GM19193 (cell line): ENCODE data around the gene PPFIA4.

Experiments used
- POLR2A ChIP-seq: IDR thresholded peaks from 4 replicates; pipeline ENCODE4 v1.6.1; 2011; ENCODE audit not compliant: insufficient read depth, insufficient read length; ENCODE audit errors: extremely low read depth

The PPFIA4 gene

DNA sequence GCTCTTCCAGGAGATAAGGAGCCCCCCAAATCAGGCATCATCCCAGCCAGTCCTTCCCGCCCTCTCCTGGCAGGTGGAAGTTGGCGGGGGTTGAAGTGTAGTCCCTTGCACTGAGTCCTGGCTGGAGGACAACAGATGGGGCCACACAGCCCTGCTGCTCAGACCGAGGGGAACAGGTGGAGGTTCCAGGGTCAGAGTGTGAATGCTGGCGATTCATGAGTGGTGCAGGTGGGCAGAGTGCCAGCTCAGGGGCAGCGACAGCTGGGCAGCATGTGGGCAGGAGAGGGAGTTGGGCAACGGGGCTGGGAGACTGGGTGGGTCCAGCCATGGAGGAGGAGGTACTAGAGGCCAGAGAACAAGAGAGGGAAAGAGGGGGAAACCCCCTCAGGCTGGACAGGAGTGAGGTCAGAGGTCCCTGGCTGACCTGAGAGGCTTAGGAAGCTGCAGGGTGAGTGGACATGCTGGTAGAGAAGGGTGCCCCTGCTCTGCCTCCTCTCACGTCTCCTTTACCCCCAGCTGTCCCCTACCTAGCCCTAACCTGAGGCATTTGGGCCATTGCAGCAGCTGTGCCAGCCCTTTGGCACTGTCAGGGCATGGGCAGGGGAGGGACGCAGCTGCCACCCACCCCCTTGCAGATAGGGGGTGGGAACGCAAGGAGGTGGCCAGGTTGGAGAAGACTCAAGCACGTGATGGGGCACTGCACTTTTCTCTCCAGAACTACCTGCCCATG, 90.0 kb downstream of the PPFIA4 start:
- no peak for TF ChIP-seq POLR2A

DNA sequence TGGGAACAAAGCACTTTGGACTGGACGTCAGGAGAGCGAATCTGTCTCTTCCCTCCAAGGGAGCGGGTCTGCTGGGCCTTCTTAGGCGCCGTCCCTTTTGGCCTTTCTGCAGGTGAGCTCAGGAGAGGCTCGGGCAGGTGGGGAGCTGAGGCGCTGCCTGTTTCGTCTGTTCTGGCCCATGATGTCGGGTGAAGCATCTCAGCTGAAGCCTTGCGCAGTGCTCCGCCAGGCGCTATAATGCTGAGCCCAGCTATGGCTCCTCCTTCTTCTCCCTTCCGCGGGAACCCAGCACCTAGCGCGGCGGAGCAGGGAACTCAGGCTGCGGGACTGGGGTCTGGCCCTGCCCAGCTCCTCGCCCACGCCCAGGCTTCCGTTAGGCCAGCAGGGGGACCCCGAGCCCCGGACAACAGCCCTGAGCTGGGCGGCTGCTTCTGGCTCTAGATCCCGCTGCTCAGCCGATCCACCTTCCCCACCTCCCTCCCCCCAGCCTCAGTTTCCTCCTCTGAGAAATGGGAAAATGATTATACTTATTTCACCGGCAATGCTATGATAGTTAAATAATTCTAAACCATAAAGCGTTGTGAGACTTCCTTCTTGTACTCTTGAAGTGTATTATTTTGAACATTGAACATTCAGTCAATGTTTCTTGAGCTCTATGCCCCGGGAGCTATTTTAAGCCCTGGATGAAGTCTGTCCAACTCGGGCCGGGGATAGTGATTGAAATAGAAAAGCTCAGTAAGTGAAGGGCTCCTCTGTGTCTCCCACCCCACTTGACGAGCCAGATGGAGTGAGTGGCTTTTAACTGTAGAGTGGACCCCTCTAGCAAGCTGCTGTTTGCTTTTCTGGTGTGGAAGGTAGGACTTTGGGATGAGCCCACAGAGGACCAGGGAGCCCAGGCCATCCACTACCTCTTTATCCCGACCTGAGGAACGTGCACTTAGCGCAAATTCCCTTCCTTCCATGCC, 91.6 kb downstream of the PPFIA4 start:
- no peak for TF ChIP-seq POLR2A

DNA sequence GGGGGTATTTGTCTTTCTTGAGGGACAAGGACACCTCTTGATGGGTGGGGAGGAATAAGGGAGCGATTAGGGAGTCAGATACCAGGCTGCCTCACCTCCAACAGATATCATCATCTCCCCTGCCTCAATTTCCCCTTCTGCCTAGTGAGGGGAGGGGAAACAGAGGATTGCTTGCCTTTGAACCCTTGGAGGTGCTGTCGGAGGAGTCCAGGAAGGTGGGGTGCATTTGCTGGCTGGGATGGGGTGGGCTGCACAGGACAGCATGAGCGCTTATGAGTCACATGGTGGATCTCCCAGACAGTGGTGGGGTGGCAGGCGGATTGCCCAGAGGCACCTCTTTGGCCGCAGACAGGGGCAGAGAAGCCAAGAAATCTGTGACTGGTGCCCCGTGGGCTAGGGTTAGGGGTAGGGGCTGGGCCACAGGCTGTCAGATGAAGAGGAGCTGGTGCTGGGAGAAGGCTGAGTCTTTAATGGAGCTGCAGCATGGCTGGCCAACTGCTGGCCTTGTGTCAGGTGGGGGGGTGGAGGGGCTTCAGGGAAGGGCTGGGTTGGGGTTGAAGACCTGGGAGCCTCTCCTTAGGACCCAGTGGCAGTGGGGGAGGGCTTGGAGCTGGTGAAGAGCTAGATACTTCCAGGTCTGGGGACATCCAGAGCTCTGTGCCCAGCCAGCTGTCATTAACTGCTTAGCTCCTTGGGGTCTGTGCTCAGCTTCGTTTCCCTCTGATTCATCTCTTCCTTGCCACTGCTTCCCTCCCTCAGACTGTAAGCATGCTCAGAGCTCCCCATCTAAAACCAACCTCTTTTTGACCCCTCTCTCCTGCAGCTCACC, 94.2 kb downstream of the PPFIA4 start:
- TF ChIP-seq POLR2A, result no peak

DNA sequence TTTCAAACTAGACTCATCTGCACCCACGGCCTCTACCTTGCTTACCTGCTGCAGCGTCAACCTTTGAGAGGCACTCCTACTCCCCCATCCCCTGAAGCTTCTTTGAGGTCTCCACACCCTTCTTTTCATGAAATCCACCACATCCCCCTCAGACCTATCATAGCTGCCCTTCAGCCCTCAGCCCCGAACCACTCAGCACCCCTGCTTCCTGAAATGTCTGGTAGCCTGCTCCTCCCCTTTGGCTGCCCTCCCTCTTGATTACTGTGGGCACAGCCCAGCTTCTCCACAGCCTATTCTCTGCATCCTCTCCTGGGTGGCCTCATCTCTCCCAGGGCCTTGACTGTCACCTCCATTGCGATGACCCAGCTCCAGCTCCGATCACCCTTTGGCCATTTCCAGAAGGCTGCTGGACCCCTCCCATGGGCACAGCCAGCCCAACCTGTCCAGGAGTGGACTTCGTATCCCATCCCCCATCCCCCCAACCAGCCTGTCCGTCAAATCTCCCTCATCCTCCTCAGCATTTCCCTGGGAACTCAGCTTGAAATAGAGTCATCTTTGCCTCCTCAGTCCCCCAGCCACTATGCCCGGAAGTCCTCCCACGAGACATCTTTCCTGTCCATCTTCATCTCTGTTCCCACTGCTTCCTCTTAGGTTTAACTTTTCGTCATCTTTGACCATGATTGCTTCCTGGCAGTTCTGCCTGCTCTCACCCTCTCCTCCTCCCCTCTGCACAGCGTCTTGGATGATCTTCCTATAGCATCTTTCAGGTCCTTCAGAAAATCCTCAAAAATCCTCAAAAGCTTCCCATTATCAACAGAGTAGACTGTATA, 95.1 kb downstream of the PPFIA4 start:
- TF ChIP-seq POLR2A, result no peak

DNA sequence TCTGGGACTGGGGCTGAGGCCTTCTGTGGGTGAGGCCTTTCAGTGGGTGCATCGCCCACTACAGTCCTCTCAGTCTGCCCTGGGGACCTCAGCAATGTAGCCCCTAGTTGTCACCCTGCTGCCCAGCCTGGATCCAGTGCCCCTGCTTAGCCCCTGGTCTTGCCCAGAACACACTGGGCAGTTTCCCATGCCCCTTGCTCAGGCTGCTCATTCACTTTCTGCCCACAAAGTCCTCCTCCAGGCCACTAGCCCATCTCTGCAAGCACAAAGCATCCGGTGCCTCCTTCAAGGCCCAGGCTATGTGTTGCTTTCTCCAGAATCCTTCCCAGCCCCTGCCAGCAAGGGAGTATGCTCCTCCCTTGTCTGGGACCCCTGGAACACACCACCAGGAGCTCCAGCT, 95.9 kb downstream of the PPFIA4 start:
- no peak for TF ChIP-seq POLR2A

DNA sequence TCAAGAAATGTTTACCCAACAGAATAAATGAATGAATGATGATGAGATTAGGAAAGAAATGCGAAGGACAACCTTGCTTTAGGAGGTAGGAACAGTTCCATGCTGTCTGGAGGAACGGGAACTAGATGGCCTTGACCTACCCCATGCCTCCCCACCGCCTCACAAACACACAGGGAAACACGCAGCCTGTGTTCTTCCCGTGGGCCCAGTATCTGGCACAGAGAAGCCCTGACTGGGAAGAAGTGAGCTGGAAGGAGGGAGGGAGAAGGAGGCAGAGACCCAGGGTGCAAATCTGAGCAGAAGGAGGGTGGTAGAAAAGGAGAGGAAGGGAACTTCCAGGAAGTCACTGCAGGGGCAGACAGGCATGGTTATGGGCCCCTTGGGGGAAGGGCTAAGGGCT, 97.7 kb downstream of the PPFIA4 start:
- no peak for TF ChIP-seq POLR2A

DNA sequence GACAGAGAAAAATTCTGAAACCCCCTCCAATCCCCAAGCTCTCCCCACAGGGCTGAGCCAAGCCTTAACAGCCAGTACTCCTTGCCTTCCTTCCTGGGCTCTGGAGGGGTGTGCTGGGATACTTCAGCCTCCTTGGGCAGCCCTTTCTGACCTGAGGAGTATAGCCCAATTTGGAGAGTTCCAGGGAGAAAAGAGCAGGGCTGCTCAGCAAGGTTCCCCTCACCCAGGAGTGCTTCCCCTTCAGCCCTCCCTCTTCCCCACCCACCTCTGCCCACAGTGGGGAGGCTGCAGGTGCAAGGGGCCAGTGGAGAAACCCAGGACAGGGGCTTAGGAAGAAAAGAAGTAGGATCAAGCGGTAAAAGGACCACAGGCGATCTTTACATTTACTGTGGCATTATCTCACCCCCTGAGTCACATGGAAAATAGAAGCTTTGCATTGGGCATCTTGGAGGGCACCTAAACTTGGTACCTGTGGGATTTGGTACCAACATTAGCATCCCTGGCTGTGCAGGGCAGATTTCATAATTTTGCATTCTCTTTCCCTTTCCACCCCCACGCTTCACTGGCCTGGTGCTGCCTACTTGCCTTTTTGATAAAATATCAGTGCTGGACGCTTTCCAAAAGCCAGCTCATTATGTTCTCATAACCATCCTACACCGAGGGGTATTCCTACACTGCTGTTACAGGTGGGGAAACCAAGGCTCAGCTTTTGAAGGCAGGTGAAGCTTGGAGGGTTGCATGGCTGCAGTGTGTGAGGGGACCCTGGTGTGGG, 98.4 kb downstream of the PPFIA4 start:
- TF ChIP-seq POLR2A, result no peak

DNA sequence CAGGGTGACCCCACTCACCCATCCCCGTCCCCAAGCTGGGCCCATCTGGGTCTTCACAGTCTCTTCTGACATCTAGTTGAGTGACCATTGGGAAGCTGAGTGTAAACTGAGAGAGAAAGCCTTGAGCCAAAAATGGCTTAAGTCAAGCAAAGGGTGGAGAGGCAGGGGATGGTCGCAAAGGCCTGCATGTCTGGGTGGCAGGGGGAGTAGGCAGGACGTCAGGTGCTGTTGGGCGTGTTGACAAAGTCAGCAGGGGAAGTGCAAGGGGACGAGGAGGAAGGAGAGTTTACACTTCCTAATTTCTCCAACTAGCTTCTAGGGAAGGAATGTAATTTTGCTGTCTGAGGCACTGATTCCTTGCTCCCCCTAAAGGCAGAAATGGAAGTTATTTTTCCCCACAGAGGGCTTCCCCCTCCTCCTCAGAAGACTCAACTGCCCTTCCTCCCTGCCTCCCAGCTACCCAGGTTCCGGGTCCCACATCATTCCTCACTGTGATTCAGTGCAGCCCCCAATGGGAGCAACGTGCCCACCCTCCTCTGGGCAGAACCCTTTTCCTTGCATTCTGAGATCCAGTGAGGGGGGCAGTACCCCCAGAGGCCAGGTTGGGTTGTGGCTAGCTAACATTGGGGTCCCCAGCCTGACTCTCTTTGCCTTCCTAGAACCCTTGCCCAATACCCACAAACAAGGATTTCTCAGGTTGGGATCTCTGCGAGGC, 100.0 kb downstream of the PPFIA4 start:
- TF ChIP-seq POLR2A, result no peak

DNA sequence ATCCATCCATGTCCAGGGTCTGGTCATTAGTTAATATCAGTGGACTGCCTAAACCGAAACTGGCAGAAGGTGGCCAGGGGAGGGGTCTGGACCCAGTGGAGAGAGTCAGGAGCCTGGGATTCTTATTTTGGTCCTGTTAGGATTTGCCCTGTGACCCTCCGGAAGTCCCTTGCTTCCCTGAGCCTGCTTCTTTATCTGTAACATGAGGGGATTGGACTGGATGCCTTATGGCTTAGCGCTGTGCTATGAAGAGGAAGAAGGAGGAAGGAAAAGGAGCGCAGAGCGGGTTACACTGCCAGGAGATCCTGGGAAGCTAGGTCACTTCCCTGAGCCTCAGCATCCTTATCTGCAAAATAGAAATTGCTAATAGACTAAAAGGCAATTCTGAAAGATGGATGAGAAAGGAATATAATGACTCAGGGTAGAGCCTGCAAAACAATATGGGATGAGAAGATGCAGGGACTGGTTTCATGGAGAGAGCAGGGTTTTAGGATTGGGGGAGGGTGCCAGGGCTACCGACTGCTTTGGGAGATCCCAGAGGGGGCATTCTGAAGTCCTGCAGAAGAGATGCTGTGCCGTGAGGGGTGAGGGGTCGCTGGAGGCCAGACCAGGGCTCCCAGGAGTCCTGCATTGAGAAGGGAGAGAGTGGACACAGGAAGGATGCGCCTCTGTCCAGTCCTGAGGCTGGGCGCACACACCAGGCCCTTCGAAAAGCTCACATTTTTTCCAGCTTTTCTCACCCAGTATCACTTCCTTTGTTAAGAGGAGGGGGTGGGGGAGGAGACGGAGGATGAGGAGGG, 100.8 kb downstream of the PPFIA4 start:
- TF ChIP-seq POLR2A, result no peak

DNA sequence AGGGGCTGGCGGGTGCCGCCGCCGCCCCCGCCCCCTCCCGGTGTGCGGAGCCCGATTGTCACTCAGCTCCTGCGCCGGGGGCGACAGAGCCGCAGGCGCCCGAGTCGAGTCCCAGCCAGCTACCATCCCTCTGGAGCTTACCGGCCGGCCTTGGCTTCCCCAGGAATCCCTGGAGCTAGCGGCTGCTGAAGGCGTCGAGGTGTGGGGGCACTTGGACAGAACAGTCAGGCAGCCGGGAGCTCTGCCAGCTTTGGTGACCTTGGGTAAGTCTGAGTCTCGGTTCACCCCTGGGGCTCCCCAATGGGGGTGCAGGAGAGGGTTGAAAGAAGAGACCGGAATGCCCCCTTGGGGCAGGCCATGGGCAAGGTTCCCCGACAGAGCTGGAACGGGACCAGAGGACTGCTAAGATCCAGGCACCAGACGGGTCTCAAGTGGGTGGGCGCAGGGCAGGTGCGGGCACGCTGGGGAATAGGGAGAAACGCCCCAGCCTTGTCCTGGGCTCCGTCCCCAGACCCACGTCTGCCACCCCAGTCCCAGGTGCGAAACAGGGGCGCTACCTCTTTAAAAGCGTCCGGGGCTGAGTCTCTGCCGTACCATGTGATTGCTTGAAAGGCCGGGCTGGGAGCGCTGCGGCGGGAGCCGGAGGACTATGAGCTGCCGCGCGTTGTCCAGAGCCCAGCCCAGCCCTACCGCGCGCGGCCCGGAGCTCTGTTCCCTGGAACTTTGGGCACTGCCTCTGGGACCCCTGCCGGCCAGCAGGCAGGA, 101.6 kb downstream of the PPFIA4 start, which contains the start of gene ADORA1:
Gene ADORA1 (plus strand): TSS at position 61 of the 765 bp plus-strand sequence. CDS start 1,116 bp downstream, outside the sequence.
- TF ChIP-seq POLR2A, result no peak

DNA sequence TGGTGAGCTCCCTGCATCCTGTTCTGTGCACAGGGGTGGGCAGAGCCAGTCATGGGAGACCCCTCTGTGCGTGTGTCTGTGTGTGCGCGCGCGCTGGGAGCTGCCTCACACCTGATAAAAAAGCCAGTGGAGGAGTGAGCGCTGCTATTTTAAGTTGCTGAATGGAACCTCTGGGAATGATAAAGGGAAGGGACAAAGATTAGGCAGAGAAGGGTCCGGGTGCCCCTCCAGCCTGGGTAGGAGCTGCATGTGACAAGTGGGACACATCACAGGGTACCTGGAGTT, 102.1 kb downstream of the PPFIA4 start:
- no peak for TF ChIP-seq POLR2A
